Loucy (cell line): ENCODE data around the gene PCED1B.
"Not testable (repeated sequence)": the region's sequence is repeated elsewhere in the genome, so short reads cannot be mapped to it uniquely, and the experiment has no call there.

Experiments used
- H2AFZ ChIP-seq: fragments of 200-600 bp; sonication (generic); 2 replicates; pipeline ENCODE4 v1.6.0; 2016; ENCODE audit warnings: antibody characterized with exemption, mild to moderate bottlenecking, low read length, moderate library complexity
- H3F3A ChIP-seq: fragments of 200-600 bp; 2 replicates; pipeline ENCODE4 v1.6.0; 2016; ENCODE audit warnings: antibody characterized with exemption, low read depth, mild to moderate bottlenecking
- H3K27me3 ChIP-seq: fragments of 200-600 bp; sonication (generic); 2 replicates; pipeline ENCODE4 v1.6.1; 2014; ENCODE audit warnings: low read length, mild to moderate bottlenecking; ENCODE audit not compliant: insufficient read depth, poor library complexity, severe bottlenecking
- H3K36me3 ChIP-seq: fragments of 200-600 bp; sonication (generic); 2 replicates; pipeline ENCODE4 v1.6.1; 2016; ENCODE audit warnings: low read length; ENCODE audit not compliant: insufficient read depth
- H3K4me1 ChIP-seq: fragments of 200-600 bp; sonication (generic); 2 replicates; pipeline ENCODE4 v1.5.1; 2014; ENCODE audit warnings: low read length, mild to moderate bottlenecking; ENCODE audit not compliant: insufficient read depth, poor library complexity, severe bottlenecking
- H3K4me2 ChIP-seq: fragments of 200-600 bp; sonication (generic); 2 replicates; pipeline ENCODE4 v1.6.0; 2014; ENCODE audit warnings: antibody characterized with exemption, low read length, low read depth, mild to moderate bottlenecking; ENCODE audit not compliant: poor library complexity, severe bottlenecking
- H3K4me3 ChIP-seq: fragments of 200-600 bp; sonication (generic); 2 replicates; pipeline ENCODE4 v1.5.1; 2014; ENCODE audit warnings: low read length, mild to moderate bottlenecking, mixed read lengths; ENCODE audit not compliant: poor library complexity, severe bottlenecking
- H3K79me2 ChIP-seq: fragments of 200-600 bp; sonication (generic); 2 replicates; pipeline ENCODE4 v1.6.1; 2014; ENCODE audit warnings: low read length; ENCODE audit not compliant: insufficient read depth
- H3K9ac ChIP-seq: fragments of 200-600 bp; sonication (generic); 2 replicates; pipeline ENCODE4 v1.6.0; 2014; ENCODE audit warnings: mild to moderate bottlenecking, low read depth, low read length, moderate library complexity; ENCODE audit not compliant: poor library complexity, severe bottlenecking
- H3K9me2 ChIP-seq: fragments of 200-600 bp; sonication (generic); replicated peaks from 2 replicates; pipeline ENCODE4 v1.6.1; 2016; ENCODE audit warnings: low read depth, low read length, mixed read lengths
- H3K9me3 ChIP-seq: fragments of 200-600 bp; sonication (generic); 2 replicates; pipeline ENCODE4 v1.6.1; 2014; ENCODE audit warnings: mild to moderate bottlenecking, antibody characterized with exemption, low read length, low read depth; ENCODE audit not compliant: insufficient read depth
- H4K20me1 ChIP-seq: fragments of 200-600 bp; sonication (generic); 2 replicates; pipeline ENCODE4 v1.6.0; 2014; ENCODE audit warnings: antibody characterized with exemption, low read length, mild to moderate bottlenecking; ENCODE audit not compliant: insufficient read depth, poor library complexity, severe bottlenecking
- CTCF ChIP-seq: fragments of 200-600 bp; sonication (generic); conservative IDR thresholded peaks from 2 replicates; pipeline ENCODE4 v1.5.1; 2014; ENCODE audit warnings: mild to moderate bottlenecking, antibody characterized with exemption, low read length
- EZH2phosphoT487 ChIP-seq: fragments of 200-600 bp; IDR thresholded peaks from 2 replicates; pipeline ENCODE4 v1.6.1; 2018; ENCODE audit warnings: antibody characterized with exemption, mild to moderate bottlenecking, moderate library complexity, borderline replicate concordance

Gene PCED1B

GRCh38 chr12:47178014-47178413 lies 98.6 kb downstream of the PCED1B start:
- Histone ChIP-seq H3K9me3 (no peaks in the 10 kb centered on the region), H3K27me3 (no peaks in the 10 kb centered on the region), H2AFZ (no peak overlapping the region), H3K79me2 (no peaks in the 10 kb centered on the region), H3K4me1 (peaks cover 7% of the 10 kb centered on the region), H4K20me1 (no peaks in the 10 kb centered on the region), H3K9me2 (no peaks in the 10 kb centered on the region), H3K4me2 (no peak overlapping the region), H3F3A (no peaks in the 10 kb centered on the region), H3K9ac (no peak overlapping the region), H3K4me3 (no peak overlapping the region), H3K36me3 (no peaks in the 10 kb centered on the region)
- TF ChIP-seq CTCF (no peak), EZH2phosphoT487 (no peak)

DNA sequence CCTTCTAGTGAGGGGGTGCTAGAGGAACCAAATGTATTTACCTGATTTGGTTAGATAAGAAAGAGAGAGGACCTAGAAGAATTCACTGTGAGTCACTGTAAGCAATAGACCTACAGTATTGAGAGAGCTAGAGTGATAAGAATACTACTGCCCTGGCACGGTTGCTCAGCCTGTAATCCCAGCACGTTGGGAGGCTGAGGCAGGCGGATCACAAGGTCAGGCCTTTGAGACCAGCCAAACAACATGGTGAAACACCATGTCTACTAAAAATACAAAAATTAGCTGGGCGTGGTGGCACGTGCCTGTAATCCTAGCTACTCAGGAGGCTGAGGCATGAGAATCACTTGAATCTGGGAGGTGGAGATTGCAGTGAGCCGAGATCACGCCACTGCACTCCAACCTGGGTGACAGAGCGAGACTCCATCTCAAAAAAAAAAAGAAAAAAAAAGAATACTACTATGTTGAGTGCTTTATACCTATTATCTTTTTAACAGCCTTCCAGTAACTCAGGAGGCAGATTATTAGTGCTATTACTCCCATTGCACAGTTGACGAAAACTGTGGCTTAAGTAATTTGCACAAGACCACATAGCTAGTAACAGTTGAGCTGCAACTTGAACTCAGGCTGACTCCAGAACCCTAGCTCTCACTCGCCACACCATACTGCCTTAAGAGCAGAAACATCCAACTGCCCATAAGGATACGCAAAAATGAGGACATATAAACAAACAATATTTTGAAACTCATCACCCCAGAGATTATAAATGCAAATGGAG lies 102.9 kb downstream of the PCED1B start:
- H2AFZ ChIP-seq, H3K4me3 ChIP-seq: not testable (repeated sequence)

DNA sequence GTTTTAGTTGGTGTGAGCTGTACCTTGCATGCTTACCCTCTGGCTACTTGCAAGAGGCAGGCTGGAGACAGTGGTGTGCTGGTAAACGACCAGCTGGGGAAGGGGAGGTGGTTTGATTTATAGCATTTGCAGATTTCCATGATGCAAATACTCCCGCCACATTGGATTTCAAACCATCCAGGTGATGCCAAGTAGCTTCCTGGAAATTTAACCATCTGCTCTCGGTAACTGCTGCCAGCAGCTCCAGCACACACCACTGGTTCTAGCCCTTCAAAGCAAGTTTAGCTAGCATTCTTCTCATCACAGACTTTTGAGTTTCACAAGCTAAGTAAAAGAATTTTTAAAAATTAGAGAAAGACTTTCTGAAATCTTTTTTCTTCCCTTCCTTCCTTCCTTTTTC lies 104.8 kb downstream of the PCED1B start:
- no peaks in the 10 kb centered on the region for H3K27me3 ChIP-seq
- H2AFZ ChIP-seq = no peak overlapping the region
- H3K9me3 ChIP-seq = no peaks in the 10 kb centered on the region
- H3K4me3 ChIP-seq = no peak overlapping the region
- H3K9me2 ChIP-seq = no peaks in the 10 kb centered on the region
- no peaks in the 10 kb centered on the region for H4K20me1 ChIP-seq
- H3K4me2 ChIP-seq = no peak overlapping the region
- TF ChIP-seq EZH2phosphoT487 = no peak
- TF ChIP-seq CTCF = no peak
- H3F3A ChIP-seq = no peaks in the 10 kb centered on the region
- peaks cover 8% of the 10 kb centered on the region for H3K4me1 ChIP-seq
- H3K79me2 ChIP-seq = no peaks in the 10 kb centered on the region
- H3K9ac ChIP-seq = no peak overlapping the region
- H3K36me3 ChIP-seq = no peaks in the 10 kb centered on the region

More for the DNA sequence above, 102.9 kb downstream of the PCED1B start:
- H3F3A ChIP-seq, H3K27me3 ChIP-seq, H3K79me2 ChIP-seq, H3K4me1 ChIP-seq, H3K4me2 ChIP-seq, H3K36me3 ChIP-seq, H3K9me3 ChIP-seq, H3K9ac ChIP-seq, H4K20me1 ChIP-seq, H3K9me2 ChIP-seq: not testable (repeated sequence)

GRCh38 chr12:47184813-47185212 lies 105.4 kb downstream of the PCED1B start:
- TF ChIP-seq CTCF (no peak), EZH2phosphoT487 (no peak)
- H3K36me3 ChIP-seq = no peaks in the 10 kb centered on the region

More at GRCh38 chr12:47184813-47185212, 105.4 kb downstream of the PCED1B start:
- Histone ChIP-seq H3K4me2 (no peak overlapping the region), H3F3A (no peaks in the 10 kb centered on the region), H3K79me2 (no peaks in the 10 kb centered on the region), H2AFZ (no peak overlapping the region), H3K9me2 (no peaks in the 10 kb centered on the region), H3K9me3 (no peaks in the 10 kb centered on the region), H3K4me1 (peaks cover 13% of the 10 kb centered on the region), H4K20me1 (no peaks in the 10 kb centered on the region), H3K9ac (no peak overlapping the region), H3K27me3 (no peaks in the 10 kb centered on the region), H3K4me3 (no peak overlapping the region)
